ENCODE results near the gene TMEM250.

TMEM250 gene

DNA sequence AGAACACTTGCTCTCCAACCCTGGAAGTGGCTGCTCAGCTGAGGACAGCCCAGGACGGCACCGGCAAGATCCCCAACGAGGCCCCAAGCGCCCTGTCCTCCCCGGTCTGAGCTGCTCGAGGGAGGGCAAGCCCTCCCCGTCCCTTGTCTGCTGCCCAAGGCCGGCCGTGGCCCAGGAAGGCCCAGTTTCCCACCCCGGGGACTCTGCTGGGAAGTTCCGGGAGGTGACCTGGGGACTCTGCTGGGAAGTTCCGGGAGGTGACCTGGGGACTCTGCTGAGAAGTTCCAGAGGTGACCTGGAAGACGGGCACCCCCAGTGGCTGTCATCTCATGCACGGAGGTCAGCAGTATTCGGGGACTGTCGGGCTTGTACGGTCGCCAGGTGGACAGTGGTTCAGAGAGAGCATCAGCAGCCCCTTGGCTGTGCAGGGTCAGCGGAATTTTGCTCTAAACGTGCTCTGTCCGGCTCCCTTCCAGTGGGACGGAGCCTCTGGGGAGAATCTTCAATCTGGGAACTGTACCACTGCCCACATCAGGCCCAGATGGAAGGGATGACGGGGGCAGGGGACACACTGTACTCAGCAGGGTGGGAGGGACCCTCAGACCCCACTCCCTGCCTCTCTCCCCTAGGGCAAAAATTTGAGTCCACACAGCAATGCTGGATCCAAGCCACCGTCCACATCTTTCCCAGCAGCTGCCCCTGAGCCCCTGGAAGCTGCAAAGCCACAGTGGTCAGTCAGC, 30.8 kb downstream of the TMEM250 start:
- no peak for TF ChIP-seq CTCF (IDR thresholded peaks at IDR 0.05)

DNA sequence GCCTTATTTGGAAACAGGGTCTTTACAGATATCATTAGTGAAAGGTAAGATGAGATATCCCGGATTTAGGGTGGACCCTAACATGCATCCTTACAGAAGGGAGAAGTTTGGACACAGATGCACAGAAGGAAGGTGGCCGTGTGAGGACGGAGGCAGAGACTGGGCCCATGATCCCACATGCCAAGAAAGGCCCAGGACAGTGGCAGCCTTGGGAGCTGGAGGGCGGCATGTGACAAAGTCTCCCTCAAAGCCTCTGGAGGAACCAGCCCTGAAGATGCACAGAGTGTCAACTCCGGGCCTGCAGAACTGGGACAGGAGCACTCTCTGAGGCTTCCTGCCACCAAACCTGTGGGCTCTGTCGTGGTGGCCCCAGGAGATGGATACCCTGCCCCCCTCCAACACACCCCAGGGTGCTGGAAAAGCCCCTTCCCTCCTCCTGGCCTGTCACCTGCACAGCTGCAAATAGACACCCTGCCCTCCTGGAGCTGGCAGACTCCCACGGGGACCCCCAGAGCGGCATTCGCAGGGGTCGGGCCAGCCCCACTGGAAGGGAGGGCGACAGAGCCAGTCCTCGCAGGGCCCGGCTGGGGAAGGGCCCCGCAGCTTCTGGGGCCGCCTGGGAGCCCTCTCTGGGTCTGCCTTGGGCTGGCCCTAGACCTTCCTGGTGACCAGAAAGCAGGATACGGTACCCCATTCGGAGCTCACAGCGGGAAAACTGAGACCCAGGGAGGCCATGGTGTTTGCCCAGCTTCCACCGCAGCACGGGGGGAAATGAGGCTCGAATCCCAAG, 31.5 kb downstream of the TMEM250 start:
- no peak for TF ChIP-seq CTCF (IDR thresholded peaks at IDR 0.05)

GRCh38 chr9:136086213-136086881, 32.3 kb downstream of the TMEM250 start:
- no peak for TF ChIP-seq CTCF (IDR thresholded peaks at IDR 0.05)

GRCh38 chr9:136085815-136086212, 32.9 kb downstream of the TMEM250 start:
- no peak for TF ChIP-seq CTCF (IDR thresholded peaks at IDR 0.05)

GRCh38 chr9:136084063-136084944, 34.4 kb downstream of the TMEM250 start:
- no peak for TF ChIP-seq CTCF (IDR thresholded peaks at IDR 0.05)

- TF ChIP-seq CTCF (IDR thresholded peaks at IDR 0.05) = no peak
These were observed 35.1 kb downstream of the TMEM250 start for GRCh38 chr9:136083558-136084062.

Measured in LNCAP (cell line).